ENCODE data around the gene NEK11.
"Not testable (repeated sequence)": the region's sequence is repeated elsewhere in the genome, so short reads cannot be mapped to it uniquely, and the experiment has no call there.

NEK11 gene

GRCh38 chr3:131315162-131315561 lies 288.5 kb downstream of the NEK11 start:
- H3K9ac ChIP-seq (ENCODE audit: low read depth, low read length), result no peak overlapping the region
- H3K27me3 ChIP-seq (ENCODE audit: insufficient read depth, low read length), result no peaks in the 10 kb centered on the region
- no peak overlapping the region for H3K27ac ChIP-seq (ENCODE audit: low read length)
- H3K9me3 ChIP-seq (ENCODE audit: insufficient read depth, low read depth, low read length), result no peaks in the 10 kb centered on the region
- H3K4me1 ChIP-seq (ENCODE audit: insufficient read depth, low read length), result no peaks in the 10 kb centered on the region
- no peak overlapping the region for H3K4me3 ChIP-seq (ENCODE audit: low read length)
- no peaks in the 10 kb centered on the region for H3K36me3 ChIP-seq (ENCODE audit: insufficient read depth, low read depth, low read length)

- Histone ChIP-seq H3K27me3 (ENCODE audit: insufficient read depth, low read length) (no peaks in the 10 kb centered on the region), H3K27ac (ENCODE audit: low read length) (no peak overlapping the region), H3K9ac (ENCODE audit: low read depth, low read length) (no peak overlapping the region), H3K4me1 (ENCODE audit: insufficient read depth, low read length) (no peaks in the 10 kb centered on the region), H3K9me3 (ENCODE audit: insufficient read depth, low read depth, low read length) (no peaks in the 10 kb centered on the region), H3K36me3 (ENCODE audit: insufficient read depth, low read depth, low read length) (no peaks in the 10 kb centered on the region), H3K4me3 (ENCODE audit: low read length) (no peak overlapping the region)
Observed at GRCh38 chr3:131317667-131318066, 291.0 kb downstream of the NEK11 start.

GRCh38 chr3:131323014-131323413 lies 296.3 kb downstream of the NEK11 start:
- Histone ChIP-seq H3K9ac (ENCODE audit: low read depth, low read length) (no peak overlapping the region), H3K9me3 (ENCODE audit: insufficient read depth, low read depth, low read length) (no peaks in the 10 kb centered on the region), H3K4me1 (ENCODE audit: insufficient read depth, low read length) (no peaks in the 10 kb centered on the region), H3K36me3 (ENCODE audit: insufficient read depth, low read depth, low read length) (no peaks in the 10 kb centered on the region), H3K27ac (ENCODE audit: low read length) (no peak overlapping the region), H3K27me3 (ENCODE audit: insufficient read depth, low read length) (no peaks in the 10 kb centered on the region), H3K4me3 (ENCODE audit: low read length) (no peak overlapping the region)

GRCh38 chr3:131323792-131324191 lies 297.1 kb downstream of the NEK11 start:
- Histone ChIP-seq H3K27ac (ENCODE audit: low read length) (no peak overlapping the region), H3K36me3 (ENCODE audit: insufficient read depth, low read depth, low read length) (no peaks in the 10 kb centered on the region), H3K27me3 (ENCODE audit: insufficient read depth, low read length) (no peaks in the 10 kb centered on the region), H3K4me1 (ENCODE audit: insufficient read depth, low read length) (no peaks in the 10 kb centered on the region), H3K4me3 (ENCODE audit: low read length) (no peak overlapping the region), H3K9me3 (ENCODE audit: insufficient read depth, low read depth, low read length) (no peaks in the 10 kb centered on the region), H3K9ac (ENCODE audit: low read depth, low read length) (no peak overlapping the region)

GRCh38 chr3:131324923-131325322 lies 298.2 kb downstream of the NEK11 start:
- no peaks in the 10 kb centered on the region for H3K36me3 ChIP-seq (ENCODE audit: insufficient read depth, low read depth, low read length)
- H3K9me3 ChIP-seq (ENCODE audit: insufficient read depth, low read depth, low read length), result no peaks in the 10 kb centered on the region
- H3K4me3 ChIP-seq (ENCODE audit: low read length), result no peak overlapping the region
- H3K27ac ChIP-seq (ENCODE audit: low read length), result no peak overlapping the region
- H3K9ac ChIP-seq (ENCODE audit: low read depth, low read length), result no peak overlapping the region
- no peaks in the 10 kb centered on the region for H3K27me3 ChIP-seq (ENCODE audit: insufficient read depth, low read length)
- no peaks in the 10 kb centered on the region for H3K4me1 ChIP-seq (ENCODE audit: insufficient read depth, low read length)

GRCh38 chr3:131326307-131326706 lies 299.6 kb downstream of the NEK11 start:
- Histone ChIP-seq H3K27me3 (ENCODE audit: insufficient read depth, low read length) (no peaks in the 10 kb centered on the region), H3K9me3 (ENCODE audit: insufficient read depth, low read depth, low read length) (no peaks in the 10 kb centered on the region), H3K27ac (ENCODE audit: low read length) (no peak overlapping the region), H3K4me1 (ENCODE audit: insufficient read depth, low read length) (no peaks in the 10 kb centered on the region), H3K36me3 (ENCODE audit: insufficient read depth, low read depth, low read length) (no peaks in the 10 kb centered on the region), H3K9ac (ENCODE audit: low read depth, low read length) (no peak overlapping the region), H3K4me3 (ENCODE audit: low read length) (no peak overlapping the region)

GRCh38 chr3:131328721-131329120 lies 302.0 kb downstream of the NEK11 start:
- no peaks in the 10 kb centered on the region for H3K9me3 ChIP-seq (ENCODE audit: insufficient read depth, low read depth, low read length)
- no peaks in the 10 kb centered on the region for H3K36me3 ChIP-seq (ENCODE audit: insufficient read depth, low read depth, low read length)
- no peaks in the 10 kb centered on the region for H3K4me1 ChIP-seq (ENCODE audit: insufficient read depth, low read length)
- no peak overlapping the region for H3K4me3 ChIP-seq (ENCODE audit: low read length)
- no peaks in the 10 kb centered on the region for H3K27me3 ChIP-seq (ENCODE audit: insufficient read depth, low read length)
- H3K27ac ChIP-seq (ENCODE audit: low read length), result no peak overlapping the region
- H3K9ac ChIP-seq (ENCODE audit: low read depth, low read length), result no peak overlapping the region

GRCh38 chr3:131329774-131330173 lies 303.1 kb downstream of the NEK11 start:
- no peaks in the 10 kb centered on the region for H3K36me3 ChIP-seq (ENCODE audit: insufficient read depth, low read depth, low read length)
- no peak overlapping the region for H3K4me3 ChIP-seq (ENCODE audit: low read length)
- H3K4me1 ChIP-seq (ENCODE audit: insufficient read depth, low read length), result no peaks in the 10 kb centered on the region
- no peak overlapping the region for H3K9ac ChIP-seq (ENCODE audit: low read depth, low read length)
- H3K9me3 ChIP-seq (ENCODE audit: insufficient read depth, low read depth, low read length), result no peaks in the 10 kb centered on the region
- H3K27me3 ChIP-seq (ENCODE audit: insufficient read depth, low read length), result no peaks in the 10 kb centered on the region
- no peak overlapping the region for H3K27ac ChIP-seq (ENCODE audit: low read length)

- H3K4me1 ChIP-seq (ENCODE audit: insufficient read depth, low read length); H3K9ac ChIP-seq (ENCODE audit: low read depth, low read length); H3K27ac ChIP-seq (ENCODE audit: low read length); H3K36me3 ChIP-seq (ENCODE audit: insufficient read depth, low read depth, low read length); H3K9me3 ChIP-seq (ENCODE audit: insufficient read depth, low read depth, low read length); H3K4me3 ChIP-seq (ENCODE audit: low read length); H3K27me3 ChIP-seq (ENCODE audit: insufficient read depth, low read length): not testable (repeated sequence)
Observed at GRCh38 chr3:131331456-131332085, 304.9 kb downstream of the NEK11 start.

GRCh38 chr3:131338948-131339640 lies 312.4 kb downstream of the NEK11 start:
- Histone ChIP-seq H3K27me3 (ENCODE audit: insufficient read depth, low read length) (no peaks in the 10 kb centered on the region), H3K36me3 (ENCODE audit: insufficient read depth, low read depth, low read length) (no peaks in the 10 kb centered on the region), H3K9me3 (ENCODE audit: insufficient read depth, low read depth, low read length) (peaks cover 10% of the 10 kb centered on the region), H3K4me3 (ENCODE audit: low read length) (no peak overlapping the region), H3K27ac (ENCODE audit: low read length) (no peak overlapping the region), H3K9ac (ENCODE audit: low read depth, low read length) (no peak overlapping the region), H3K4me1 (ENCODE audit: insufficient read depth, low read length) (no peaks in the 10 kb centered on the region)

- Histone ChIP-seq H3K4me3 (ENCODE audit: low read length) (no peak overlapping the region), H3K36me3 (ENCODE audit: insufficient read depth, low read depth, low read length) (no peaks in the 10 kb centered on the region), H3K4me1 (ENCODE audit: insufficient read depth, low read length) (no peaks in the 10 kb centered on the region), H3K9ac (ENCODE audit: low read depth, low read length) (no peak overlapping the region), H3K9me3 (ENCODE audit: insufficient read depth, low read depth, low read length) (peaks cover 12% of the 10 kb centered on the region), H3K27ac (ENCODE audit: low read length) (no peak overlapping the region), H3K27me3 (ENCODE audit: insufficient read depth, low read length) (no peaks in the 10 kb centered on the region)
Observed at GRCh38 chr3:131341761-131342160, 315.1 kb downstream of the NEK11 start.

GRCh38 chr3:131348911-131349310 lies 322.2 kb downstream of the NEK11 start:
- H3K4me3 ChIP-seq (ENCODE audit: low read length), result no peak overlapping the region
- peaks cover 4% of the 10 kb centered on the region for H3K9me3 ChIP-seq (ENCODE audit: insufficient read depth, low read depth, low read length)
- H3K4me1 ChIP-seq (ENCODE audit: insufficient read depth, low read length), result peaks cover 7% of the 10 kb centered on the region
- no peaks in the 10 kb centered on the region for H3K36me3 ChIP-seq (ENCODE audit: insufficient read depth, low read depth, low read length)
- no peaks in the 10 kb centered on the region for H3K27me3 ChIP-seq (ENCODE audit: insufficient read depth, low read length)
- no peak overlapping the region for H3K27ac ChIP-seq (ENCODE audit: low read length)
- H3K9ac ChIP-seq (ENCODE audit: low read depth, low read length), result no peak overlapping the region

Data from iPS-20b (cell line).